Activated gamma-delta T cell treated with Interleukin-2 at 50 U/mL for 16 hours (primary cell): ENCODE measurements around the gene MFAP1.

Experiments used
- DNase-seq: peaks from one replicate; pipeline ENCODE4 v3.0.0-alpha.2; 2020

Gene MFAP1

GRCh38 chr15:43775411-43775965 is 49.0 kb downstream of the MFAP1 start:
- no peak for DNase-seq

GRCh38 chr15:43774062-43774461 is 50.4 kb downstream of the MFAP1 start:
- no peak for DNase-seq

GRCh38 chr15:43772624-43773023 is 51.9 kb downstream of the MFAP1 start:
- DNase-seq = no peak

GRCh38 chr15:43771816-43772215 is 52.7 kb downstream of the MFAP1 start:
- no peak for DNase-seq

GRCh38 chr15:43769584-43770228 is 54.8 kb downstream of the MFAP1 start:
- DNase-seq = peak; percentile 53

- no peak for DNase-seq
These were observed 60.6 kb downstream of the MFAP1 start for GRCh38 chr15:43763819-43764446.

GRCh38 chr15:43762824-43763223 is 61.7 kb downstream of the MFAP1 start:
- DNase-seq = no peak
